HepG2 (cell line): ENCODE data around the gene PGPEP1. TPM values are rescaled to one million over a fixed set of nuclear protein-coding genes. Genes with fewer than 3 reads are reported as not detected.

Experiments used
- FOXO1 ChIP-seq: sonication (generic); formaldehyde crosslinking; IDR thresholded peaks from 2 replicates; pipeline ENCODE4 v1.4.0; 2020; ENCODE audit warnings: missing genetic modification reagents
- GABPB1 ChIP-seq: IDR thresholded peaks from 2 replicates; pipeline ENCODE4 v1.6.1; 2016; ENCODE audit warnings: mild to moderate bottlenecking, missing genetic modification reagents, moderate library complexity, missing compliant biosample characterization
- MEIS1 ChIP-seq: sonication (generic); formaldehyde crosslinking; IDR thresholded peaks from 2 replicates; pipeline ENCODE4 v1.9.0; 2021; ENCODE audit warnings: mild to moderate bottlenecking, missing genetic modification reagents, moderate library complexity, borderline replicate concordance
- MIXL1 ChIP-seq: IDR thresholded peaks from 2 replicates; pipeline ENCODE4 v1.6.1; 2016
- NCOA2 ChIP-seq: sonication (generic); formaldehyde crosslinking; IDR thresholded peaks from 2 replicates; pipeline ENCODE4 v1.8.0; 2022; ENCODE audit warnings: inconsistent platforms
- SMARCC2 ChIP-seq: fragments of 450-650 bp; IDR thresholded peaks from 2 replicates; pipeline ENCODE4 v1.6.1; 2017; ENCODE audit warnings: antibody characterized with exemption, mild to moderate bottlenecking
- SNAI1 ChIP-seq: sonication (generic); formaldehyde crosslinking; IDR thresholded peaks from 2 replicates; pipeline ENCODE4 v1.5.0; 2020; ENCODE audit warnings: mild to moderate bottlenecking, missing genetic modification reagents, borderline replicate concordance
- ZBTB8A ChIP-seq: sonication (generic); formaldehyde crosslinking; IDR thresholded peaks from 2 replicates; pipeline ENCODE4 v1.4.0; 2020; ENCODE audit warnings: mild to moderate bottlenecking, low read depth, missing genetic modification reagents, borderline replicate concordance
- ZFY ChIP-seq: sonication (generic); formaldehyde crosslinking; IDR thresholded peaks from 2 replicates; pipeline ENCODE4 v1.4.0; 2020; ENCODE audit warnings: missing genetic modification reagents
- ZMYM2 ChIP-seq: sonication (generic); formaldehyde crosslinking; IDR thresholded peaks from 2 replicates; pipeline ENCODE4 v1.8.0; 2022; ENCODE audit warnings: mild to moderate bottlenecking, missing genetic modification reagents
- ZNF101 ChIP-seq: sonication (generic); formaldehyde crosslinking; IDR thresholded peaks from 2 replicates; pipeline ENCODE4 v1.4.0; 2020; ENCODE audit warnings: mild to moderate bottlenecking, low read depth, missing genetic modification reagents, borderline replicate concordance
- ZNF292 ChIP-seq: sonication (generic); formaldehyde crosslinking; IDR thresholded peaks from 2 replicates; pipeline ENCODE4 v1.8.1; 2022; ENCODE audit warnings: mild to moderate bottlenecking, low read depth, missing genetic modification reagents, borderline replicate concordance
- ZNF468 ChIP-seq: sonication (generic); formaldehyde crosslinking; IDR thresholded peaks from 2 replicates; pipeline ENCODE4 v1.8.0; 2022; ENCODE audit warnings: mild to moderate bottlenecking, moderate library complexity, missing genetic modification reagents
- ZNF501 ChIP-seq: sonication (generic); formaldehyde crosslinking; IDR thresholded peaks from 2 replicates; pipeline ENCODE4 v1.5.1; 2020; ENCODE audit warnings: mild to moderate bottlenecking, moderate library complexity, missing genetic modification reagents
- ZNF556 ChIP-seq: sonication (generic); formaldehyde crosslinking; IDR thresholded peaks from 2 replicates; pipeline ENCODE4 v1.4.0; 2020; ENCODE audit warnings: mild to moderate bottlenecking, missing genetic modification reagents, borderline replicate concordance
- ZNF709 ChIP-seq: sonication (generic); formaldehyde crosslinking; IDR thresholded peaks from 2 replicates; pipeline ENCODE4 v1.5.0; 2020; ENCODE audit warnings: mild to moderate bottlenecking, missing genetic modification reagents
- ZNF839 ChIP-seq: sonication (generic); formaldehyde crosslinking; IDR thresholded peaks from 2 replicates; pipeline ENCODE4 v1.4.0; 2020; ENCODE audit warnings: missing genetic modification reagents, mild to moderate bottlenecking, borderline replicate concordance
- ZSCAN25 ChIP-seq: sonication (generic); formaldehyde crosslinking; IDR thresholded peaks from 2 replicates; pipeline ENCODE4 v1.8.0; 2022; ENCODE audit warnings: mild to moderate bottlenecking, missing genetic modification reagents
- polyA plus RNA-seq, 8 experiments: library from polyadenylated mRNA; depleted of rRNA in 3 of 8; stranded (reverse) in 7 of 8; unstranded in 1 of 8; fragments of >200 nt; fragmentation: Illumina TruSeq in 4 of 8; extraction: Trizol in 4 of 8; gene quantifications; 2 replicates each; pipeline versions ENCODE4 v1.2.1 to v1.2.3, GENCODE V29; 2011 to 2016; ENCODE audit warnings: low read depth in 4 of 8, missing spikeins in 1 of 8, mixed read lengths in 1 of 8; ENCODE audit not compliant: insufficient read depth in 1 of 8
- total RNA-seq, 5 experiments: library from RNA; depleted of rRNA; stranded (reverse); fragments of >200 nt; fragmentation: Illumina TruSeq; extraction: Trizol; gene quantifications; 2 replicates each; pipeline ENCODE4 v1.2.3, GENCODE V29; 2016; ENCODE audit warnings: low read depth in 1 of 5
- TF ChIP-seq, protein P1 (sequence below): sonication (generic); formaldehyde crosslinking; IDR thresholded peaks from 2 replicates; pipeline ENCODE4 v1.4.0; 2020; ENCODE audit warnings: missing genetic modification reagents; ENCODE audit errors: not compliant biosample characterization
- TF ChIP-seq, protein P2 (sequence below): sonication (generic); formaldehyde crosslinking; IDR thresholded peaks from 2 replicates; pipeline ENCODE4 v1.4.0; 2020; ENCODE audit warnings: missing genetic modification reagents, borderline replicate concordance
- TF ChIP-seq, protein P3 (sequence below): sonication (generic); formaldehyde crosslinking; IDR thresholded peaks from 2 replicates; pipeline ENCODE4 v1.8.1; 2023; ENCODE audit warnings: missing genetic modification reagents, mild to moderate bottlenecking, borderline replicate concordance
- TF ChIP-seq, protein P4 (sequence below): IDR thresholded peaks from 2 replicates; pipeline ENCODE4 v1.6.1; 2016; ENCODE audit warnings: low read depth, borderline replicate concordance
- TF ChIP-seq, protein P5 (sequence below): IDR thresholded peaks from 2 replicates; pipeline ENCODE4 v1.6.1; 2012; ENCODE audit warnings: inconsistent platforms
- TF ChIP-seq, protein P6 (sequence below): sonication (generic); formaldehyde crosslinking; conservative IDR thresholded peaks from 2 replicates; pipeline ENCODE4 v1.8.0; 2022; ENCODE audit warnings: mild to moderate bottlenecking, moderate library complexity, missing genetic modification reagents

Gene PGPEP1
- total and polyA plus RNA-seq, 2 of the 13 experiments (the other 11 are each of a cell fraction or from before 2014, with no cell fraction given): 53.1 to 56.6 TPM

DNA sequence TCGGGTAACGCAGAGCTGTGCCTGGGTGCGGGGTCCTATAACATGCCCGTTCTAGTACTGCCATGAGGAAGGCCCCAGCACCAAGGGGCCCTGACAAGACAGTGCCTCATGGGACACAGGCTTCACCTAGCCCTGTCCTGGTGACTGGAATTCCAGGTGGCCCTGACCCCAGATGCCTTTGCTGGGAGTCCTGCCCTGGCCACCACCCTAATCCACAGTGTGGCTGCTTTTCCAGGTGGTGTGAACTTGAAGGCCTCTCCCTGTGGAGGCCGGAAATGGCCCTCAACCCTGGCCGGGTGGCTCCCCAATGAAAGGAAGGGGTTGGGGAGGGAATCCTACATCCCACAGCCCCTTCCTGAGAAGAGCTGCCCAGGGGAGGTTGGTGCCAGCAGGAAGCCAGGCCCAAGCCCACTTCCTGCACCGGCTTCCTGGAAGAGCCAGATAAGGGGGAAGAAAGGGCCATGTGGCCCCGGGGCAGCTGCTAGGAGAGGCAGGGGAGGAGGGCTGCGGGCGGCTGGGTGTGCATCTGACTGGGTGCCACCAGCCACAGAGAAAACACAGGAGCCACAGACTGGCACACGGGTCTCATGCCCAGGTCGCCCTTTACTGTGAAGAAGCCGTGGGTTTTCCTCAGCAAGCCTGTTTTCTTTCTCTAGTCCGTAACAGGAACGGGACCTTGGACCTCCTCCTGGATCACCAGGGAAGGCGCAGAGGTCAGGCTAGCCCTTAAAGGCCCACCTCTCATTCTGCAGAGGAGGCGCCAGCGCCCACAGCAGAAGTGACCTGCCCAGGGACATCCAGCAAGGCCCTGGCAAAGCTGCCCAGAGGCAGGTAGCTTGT is 22.2 kb upstream of the PGPEP1 start (continued):
- peak; percentile 71 for TF ChIP-seq FOXO1
- TF ChIP-seq, protein P1, sequence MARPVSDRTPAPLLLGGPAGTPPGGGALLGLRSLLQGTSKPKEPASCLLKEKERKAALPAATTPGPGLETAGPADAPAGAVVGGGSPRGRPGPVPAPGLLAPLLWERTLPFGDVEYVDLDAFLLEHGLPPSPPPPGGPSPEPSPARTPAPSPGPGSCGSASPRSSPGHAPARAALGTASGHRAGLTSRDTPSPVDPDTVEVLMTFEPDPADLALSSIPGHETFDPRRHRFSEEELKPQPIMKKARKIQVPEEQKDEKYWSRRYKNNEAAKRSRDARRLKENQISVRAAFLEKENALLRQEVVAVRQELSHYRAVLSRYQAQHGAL: no peak
- no peak for TF ChIP-seq MIXL1 (CRISPR knock-in tag)
- TF ChIP-seq, protein P2, sequence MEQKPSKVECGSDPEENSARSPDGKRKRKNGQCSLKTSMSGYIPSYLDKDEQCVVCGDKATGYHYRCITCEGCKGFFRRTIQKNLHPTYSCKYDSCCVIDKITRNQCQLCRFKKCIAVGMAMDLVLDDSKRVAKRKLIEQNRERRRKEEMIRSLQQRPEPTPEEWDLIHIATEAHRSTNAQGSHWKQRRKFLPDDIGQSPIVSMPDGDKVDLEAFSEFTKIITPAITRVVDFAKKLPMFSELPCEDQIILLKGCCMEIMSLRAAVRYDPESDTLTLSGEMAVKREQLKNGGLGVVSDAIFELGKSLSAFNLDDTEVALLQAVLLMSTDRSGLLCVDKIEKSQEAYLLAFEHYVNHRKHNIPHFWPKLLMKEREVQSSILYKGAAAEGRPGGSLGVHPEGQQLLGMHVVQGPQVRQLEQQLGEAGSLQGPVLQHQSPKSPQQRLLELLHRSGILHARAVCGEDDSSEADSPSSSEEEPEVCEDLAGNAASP (CRISPR knock-in tag): peak; percentile 99
- TF ChIP-seq, protein P3, sequence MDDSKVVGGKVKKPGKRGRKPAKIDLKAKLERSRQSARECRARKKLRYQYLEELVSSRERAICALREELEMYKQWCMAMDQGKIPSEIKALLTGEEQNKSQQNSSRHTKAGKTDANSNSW (CRISPR knock-in tag): 0 out of 2 replicates have a peak, but pooled peaks have one; percentile 36
- TF ChIP-seq ZNF292 (CRISPR knock-in tag): peak; percentile 58
- TF ChIP-seq ZNF468: no peak
- TF ChIP-seq ZFY (CRISPR knock-in tag): peak; percentile 72
- TF ChIP-seq SNAI1 (CRISPR knock-in tag): 0 out of 2 replicates have a peak, but pooled peaks have one; percentile 7
- TF ChIP-seq, protein P4, sequence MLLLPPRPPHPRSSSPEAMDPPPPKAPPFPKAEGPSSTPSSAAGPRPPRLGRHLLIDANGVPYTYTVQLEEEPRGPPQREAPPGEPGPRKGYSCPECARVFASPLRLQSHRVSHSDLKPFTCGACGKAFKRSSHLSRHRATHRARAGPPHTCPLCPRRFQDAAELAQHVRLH: peak; percentile 43; the same call in 1 of the 2 replicates
- TF ChIP-seq ZNF501: 0 out of 2 replicates have a peak, but pooled peaks have one; percentile 25
- TF ChIP-seq ZNF556: 0 out of 2 replicates have a peak, but pooled peaks have one; percentile 38
- TF ChIP-seq GABPB1: peak; percentile 78
- TF ChIP-seq SMARCC2: no peak
- peak; percentile 38; the same call in 1 of the 2 replicates for TF ChIP-seq ZSCAN25
- no peak for TF ChIP-seq ZMYM2
- TF ChIP-seq MEIS1: peak; percentile 77; the same call in 1 of the 2 replicates
- TF ChIP-seq ZNF709 (CRISPR knock-in tag): peak; percentile 73; the same call in 1 of the 2 replicates
- TF ChIP-seq ZBTB8A (CRISPR knock-in tag): no peak
- TF ChIP-seq ZNF839 (CRISPR knock-in tag): 0 out of 2 replicates have a peak, but pooled peaks have one; percentile 32
- TF ChIP-seq, protein P5, sequence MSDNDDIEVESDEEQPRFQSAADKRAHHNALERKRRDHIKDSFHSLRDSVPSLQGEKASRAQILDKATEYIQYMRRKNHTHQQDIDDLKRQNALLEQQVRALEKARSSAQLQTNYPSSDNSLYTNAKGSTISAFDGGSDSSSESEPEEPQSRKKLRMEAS: peak; percentile 63
- peak; percentile 82 for TF ChIP-seq NCOA2 (CRISPR knock-in tag)
- no peak for TF ChIP-seq ZNF101 (CRISPR knock-in tag)
- TF ChIP-seq, protein P6, sequence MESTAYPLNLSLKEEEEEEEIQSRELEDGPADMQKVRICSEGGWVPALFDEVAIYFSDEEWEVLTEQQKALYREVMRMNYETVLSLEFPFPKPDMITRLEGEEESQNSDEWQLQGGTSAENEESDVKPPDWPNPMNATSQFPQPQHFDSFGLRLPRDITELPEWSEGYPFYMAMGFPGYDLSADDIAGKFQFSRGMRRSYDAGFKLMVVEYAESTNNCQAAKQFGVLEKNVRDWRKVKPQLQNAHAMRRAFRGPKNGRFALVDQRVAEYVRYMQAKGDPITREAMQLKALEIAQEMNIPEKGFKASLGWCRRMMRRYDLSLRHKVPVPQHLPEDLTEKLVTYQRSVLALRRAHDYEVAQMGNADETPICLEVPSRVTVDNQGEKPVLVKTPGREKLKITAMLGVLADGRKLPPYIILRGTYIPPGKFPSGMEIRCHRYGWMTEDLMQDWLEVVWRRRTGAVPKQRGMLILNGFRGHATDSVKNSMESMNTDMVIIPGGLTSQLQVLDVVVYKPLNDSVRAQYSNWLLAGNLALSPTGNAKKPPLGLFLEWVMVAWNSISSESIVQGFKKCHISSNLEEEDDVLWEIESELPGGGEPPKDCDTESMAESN: 0 out of 2 replicates have a peak, but pooled peaks have one; percentile 26
